Neural cell (in vitro differentiated cells): ENCODE measurements around the gene PDHA2. TPM values are rescaled to one million over a fixed set of nuclear protein-coding genes. Genes with fewer than 3 reads are reported as not detected.

Experiments used
- H2AFZ ChIP-seq: fragments of 200-600, 300-800 bp; sonication (generic), shearing (Covaris generic); 2 replicates; pipeline ENCODE4 v1.6.0; 2014; ENCODE audit warnings: low read depth, mild to moderate bottlenecking, antibody characterized with exemption, low read length, moderate library complexity
- H3F3A ChIP-seq: fragments of 200-600 bp; shearing (Covaris generic); 2 replicates; pipeline ENCODE4 v1.6.1; 2016; ENCODE audit warnings: mild to moderate bottlenecking, moderate library complexity, mixed read lengths, antibody characterized with exemption, low read length; ENCODE audit not compliant: insufficient read depth, poor library complexity, severe bottlenecking
- H3K27ac ChIP-seq: fragments of 200-600, 300-800 bp; sonication (generic), shearing (Covaris generic); 2 replicates; pipeline ENCODE4 v1.5.1; 2014; ENCODE audit warnings: mild to moderate bottlenecking, low read length, moderate library complexity
- H3K27me3 ChIP-seq: fragments of 300-800, 200-600 bp; sonication (generic), shearing (Covaris generic); 2 replicates; pipeline ENCODE4 v1.6.0; 2014; ENCODE audit warnings: mild to moderate bottlenecking, low read depth, low read length, moderate library complexity; ENCODE audit not compliant: insufficient read depth
- H3K36me3 ChIP-seq: fragments of 300-800, 200-600 bp; sonication (generic), shearing (Covaris generic); 2 replicates; pipeline ENCODE4 v1.5.1; 2014; ENCODE audit warnings: mild to moderate bottlenecking, antibody characterized with exemption, low read length, moderate library complexity; ENCODE audit not compliant: insufficient read depth
- H3K4me2 ChIP-seq: fragments of 300-800, 200-600 bp; sonication (generic), shearing (Covaris generic); 2 replicates; pipeline ENCODE4 v1.6.0; 2014; ENCODE audit warnings: mild to moderate bottlenecking, low read length
- H3K4me3 ChIP-seq: fragments of 300-800, 200-600 bp; sonication (generic), shearing (Covaris generic); 2 replicates; pipeline ENCODE4 v1.5.1; 2014; ENCODE audit warnings: mild to moderate bottlenecking, low read length, moderate library complexity
- H3K79me2 ChIP-seq: fragments of 200-600 bp; shearing (Covaris generic); replicated peaks from 2 replicates; pipeline ENCODE4 v1.6.0; 2014; ENCODE audit warnings: mild to moderate bottlenecking, low read length, moderate library complexity; ENCODE audit not compliant: insufficient read depth
- H3K9ac ChIP-seq: fragments of 300-800, 200-600 bp; sonication (generic), shearing (Covaris generic); 2 replicates; pipeline ENCODE4 v1.6.1; 2016; ENCODE audit warnings: mild to moderate bottlenecking, low read length, mixed read lengths
- H3K9me2 ChIP-seq: fragments of 200-600 bp; shearing (Covaris generic); 2 replicates; pipeline ENCODE4 v1.6.1; 2016; ENCODE audit warnings: mild to moderate bottlenecking, low read length, mixed read lengths; ENCODE audit not compliant: insufficient read depth
- H3K9me3 ChIP-seq: fragments of 200-600, 300-800 bp; sonication (generic), shearing (Covaris generic); 2 replicates; pipeline ENCODE4 v1.6.1; 2016; ENCODE audit warnings: mild to moderate bottlenecking, mixed run types, low read length, moderate library complexity, mixed read lengths
- H4K20me1 ChIP-seq: fragments of 200-600 bp; shearing (Covaris generic); 2 replicates; pipeline ENCODE4 v1.6.1; 2016; ENCODE audit warnings: mild to moderate bottlenecking, mixed run types; ENCODE audit not compliant: insufficient read depth
- CTCF ChIP-seq: fragments of 450-650 bp; IDR thresholded peaks from 2 replicates; pipeline ENCODE4 v1.5.1; 2014; ENCODE audit warnings: antibody characterized with exemption, mild to moderate bottlenecking, moderate library complexity; ENCODE audit not compliant: poor library complexity, severe bottlenecking
- EP300 ChIP-seq: fragments of 450-650 bp; conservative IDR thresholded peaks from 2 replicates; pipeline ENCODE4 v1.6.1; 2014; ENCODE audit warnings: antibody characterized with exemption, mild to moderate bottlenecking, moderate library complexity; ENCODE audit not compliant: poor library complexity, severe bottlenecking
- EZH2 ChIP-seq: fragments of 200-600, 300-800 bp; shearing (Covaris generic), sonication (generic); IDR thresholded peaks from 2 replicates; pipeline ENCODE4 v1.6.1; 2014; ENCODE audit warnings: antibody characterized with exemption, low read length, borderline replicate concordance, mild to moderate bottlenecking; ENCODE audit not compliant: insufficient read depth, poor library complexity, severe bottlenecking
- MXI1 ChIP-seq: fragments of 450-650 bp; conservative IDR thresholded peaks from 2 replicates; pipeline ENCODE4 v1.6.1; 2014; ENCODE audit warnings: antibody characterized with exemption, mild to moderate bottlenecking; ENCODE audit not compliant: poor library complexity, severe bottlenecking
- POLR2AphosphoS5 ChIP-seq: IDR thresholded peaks from 2 replicates; pipeline ENCODE4 v1.6.1; 2012
- RAD21 ChIP-seq: fragments of 450-650 bp; conservative IDR thresholded peaks from 2 replicates; pipeline ENCODE4 v1.6.1; 2014; ENCODE audit warnings: antibody characterized with exemption, mild to moderate bottlenecking, moderate library complexity
- REST ChIP-seq: IDR thresholded peaks from 2 replicates; pipeline ENCODE4 v1.6.1; 2012; ENCODE audit warnings: borderline replicate concordance
- SMC3 ChIP-seq: fragments of 450-650 bp; conservative IDR thresholded peaks from 2 replicates; pipeline ENCODE4 v1.6.1; 2014; ENCODE audit warnings: antibody characterized with exemption, mild to moderate bottlenecking, moderate library complexity; ENCODE audit not compliant: poor library complexity
- TAF1 ChIP-seq: IDR thresholded peaks from 2 replicates; pipeline ENCODE4 v1.6.1; 2012; ENCODE audit warnings: low read depth
- polyA plus RNA-seq: library from polyadenylated mRNA; depleted of rRNA; stranded (reverse); fragments of >200 nt; gene quantifications from 2 replicates; pipeline ENCODE4 v1.2.3, GENCODE V29; 2014

PDHA2 gene
- polyA plus RNA-seq, 1 donor from 2014 or later = not detected

- Histone ChIP-seq H3K36me3 (no peaks in the 10 kb centered on the region), H2AFZ (no peak overlapping the region), H3K9me3 (no peaks in the 10 kb centered on the region), H3K27me3 (no peaks in the 10 kb centered on the region), H3K79me2 (no peaks in the 10 kb centered on the region), H3K27ac (no peak overlapping the region), H3K4me3 (no peak overlapping the region), H4K20me1 (no peaks in the 10 kb centered on the region), H3F3A (no peaks in the 10 kb centered on the region), H3K4me2 (no peak overlapping the region), H3K9ac (no peak overlapping the region), H3K9me2 (no peaks in the 10 kb centered on the region)
- no peak for TF ChIP-seq CTCF
- no peak for TF ChIP-seq POLR2AphosphoS5
- TF ChIP-seq EZH2 = no peak
- no peak for TF ChIP-seq RAD21
- no peak for TF ChIP-seq SMC3
- TF ChIP-seq EP300 = no peak
- TF ChIP-seq REST = no peak
- no peak for TF ChIP-seq MXI1
- no peak for TF ChIP-seq TAF1
Observed at GRCh38 chr4:95850161-95850560, 10.3 kb downstream of the PDHA2 start.

- no peaks in the 10 kb centered on the region for H3K79me2 ChIP-seq
- no peak overlapping the region for H2AFZ ChIP-seq
- H3K4me3 ChIP-seq = no peak overlapping the region
- TF ChIP-seq EZH2 (no peak), MXI1 (no peak), REST (no peak), TAF1 (no peak), EP300 (no peak), RAD21 (no peak), SMC3 (no peak), CTCF (no peak), POLR2AphosphoS5 (no peak)
- H4K20me1 ChIP-seq = no peaks in the 10 kb centered on the region
- no peak overlapping the region for H3K27ac ChIP-seq
- H3F3A ChIP-seq = no peaks in the 10 kb centered on the region
- H3K9ac ChIP-seq = no peak overlapping the region
- H3K36me3 ChIP-seq = no peaks in the 10 kb centered on the region
- H3K4me2 ChIP-seq = no peak overlapping the region
- no peaks in the 10 kb centered on the region for H3K9me2 ChIP-seq
- H3K9me3 ChIP-seq = no peaks in the 10 kb centered on the region
- no peaks in the 10 kb centered on the region for H3K27me3 ChIP-seq
Observed at GRCh38 chr4:95857761-95858160, 17.9 kb downstream of the PDHA2 start.
